H1 (cell line): ENCODE data around the gene TJP2.

Source experiments
- BRCA1 ChIP-seq: IDR thresholded peaks from 2 replicates; pipeline ENCODE4 v1.6.1; 2012; ENCODE audit warnings: low read depth, low read length, improper control_type of control experiment
- CEBPB ChIP-seq: IDR thresholded peaks from 2 replicates; pipeline ENCODE4 v1.6.1; 2012; ENCODE audit warnings: low read depth, low read length
- POLR2A ChIP-seq, 2 experiments: IDR thresholded peaks; 1 replicate in 1 of 2; 2 replicates in 1 of 2; pipeline ENCODE4 v1.6.1; 2011; ENCODE audit warnings: low read depth in 2 of 2, low read length in 2 of 2, mild to moderate bottlenecking in 2 of 2; ENCODE audit errors: control extremely low read depth in 1 of 2
- POLR2AphosphoS5 ChIP-seq: IDR thresholded peaks from 2 replicates; pipeline ENCODE4 v1.6.1; 2011; ENCODE audit warnings: low read depth, low read length
- SUZ12 ChIP-seq: fragments of 200-600 bp; sonication (generic); IDR thresholded peaks from 2 replicates; pipeline ENCODE4 v1.6.1; 2012; ENCODE audit warnings: mild to moderate bottlenecking, inconsistent platforms, low read length, moderate library complexity, mixed read lengths
- TCF12 ChIP-seq: IDR thresholded peaks from 2 replicates; pipeline ENCODE4 v1.6.1; 2011; ENCODE audit warnings: low read depth, mild to moderate bottlenecking, low read length
- YY1 ChIP-seq: IDR thresholded peaks from 2 replicates; pipeline ENCODE4 v1.6.1; 2011; ENCODE audit warnings: low read depth, mild to moderate bottlenecking, low read length
- TF ChIP-seq, protein P1 (sequence below), 3 experiments: IDR thresholded peaks; 1 replicate in 2 of 3; 2 replicates in 1 of 3; pipeline versions ENCODE4 v1.5.1 to v1.6.1; 2011; ENCODE audit warnings: low read length in 3 of 3, mild to moderate bottlenecking in 3 of 3, inconsistent platforms in 2 of 3, low read depth in 1 of 3, moderate library complexity in 1 of 3; ENCODE audit not compliant: insufficient read depth in 1 of 3; ENCODE audit errors: control extremely low read depth in 1 of 3

DNA sequence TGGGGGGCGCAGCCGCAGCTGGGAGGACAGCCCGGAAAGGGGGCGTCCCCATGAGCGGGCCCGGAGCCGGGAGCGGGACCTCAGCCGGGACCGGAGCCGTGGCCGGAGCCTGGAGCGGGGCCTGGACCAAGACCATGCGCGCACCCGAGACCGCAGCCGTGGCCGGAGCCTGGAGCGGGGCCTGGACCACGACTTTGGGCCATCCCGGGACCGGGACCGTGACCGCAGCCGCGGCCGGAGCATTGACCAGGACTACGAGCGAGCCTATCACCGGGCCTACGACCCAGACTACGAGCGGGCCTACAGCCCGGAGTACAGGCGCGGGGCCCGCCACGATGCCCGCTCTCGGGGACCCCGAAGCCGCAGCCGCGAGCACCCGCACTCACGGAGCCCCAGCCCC, 47.0 kb downstream of the TJP2 start:
- TF ChIP-seq POLR2A (IDR thresholded peaks at IDR 0.05; ENCODE audit: control extremely low read depth in 1 of 2, low read depth in 2 of 2, low read length in 2 of 2) (no peak), YY1 (no peak), BRCA1 (no peak), SUZ12 (no peak), TCF12 (no peak), POLR2AphosphoS5 (no peak), CEBPB (no peak)
- TF ChIP-seq, protein P1, sequence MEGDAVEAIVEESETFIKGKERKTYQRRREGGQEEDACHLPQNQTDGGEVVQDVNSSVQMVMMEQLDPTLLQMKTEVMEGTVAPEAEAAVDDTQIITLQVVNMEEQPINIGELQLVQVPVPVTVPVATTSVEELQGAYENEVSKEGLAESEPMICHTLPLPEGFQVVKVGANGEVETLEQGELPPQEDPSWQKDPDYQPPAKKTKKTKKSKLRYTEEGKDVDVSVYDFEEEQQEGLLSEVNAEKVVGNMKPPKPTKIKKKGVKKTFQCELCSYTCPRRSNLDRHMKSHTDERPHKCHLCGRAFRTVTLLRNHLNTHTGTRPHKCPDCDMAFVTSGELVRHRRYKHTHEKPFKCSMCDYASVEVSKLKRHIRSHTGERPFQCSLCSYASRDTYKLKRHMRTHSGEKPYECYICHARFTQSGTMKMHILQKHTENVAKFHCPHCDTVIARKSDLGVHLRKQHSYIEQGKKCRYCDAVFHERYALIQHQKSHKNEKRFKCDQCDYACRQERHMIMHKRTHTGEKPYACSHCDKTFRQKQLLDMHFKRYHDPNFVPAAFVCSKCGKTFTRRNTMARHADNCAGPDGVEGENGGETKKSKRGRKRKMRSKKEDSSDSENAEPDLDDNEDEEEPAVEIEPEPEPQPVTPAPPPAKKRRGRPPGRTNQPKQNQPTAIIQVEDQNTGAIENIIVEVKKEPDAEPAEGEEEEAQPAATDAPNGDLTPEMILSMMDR (IDR thresholded peaks at IDR 0.05; ENCODE audit: control extremely low read depth in 1 of 3, insufficient read depth in 1 of 3, low read depth in 1 of 3, low read length in 3 of 3), result no peak
